GM12878 (cell line): Measurements from ENCODE around the gene PRKAB1.

ENCODE experiments used
- ATF3 ChIP-seq: IDR thresholded peaks from 2 replicates; pipeline ENCODE4 v1.6.1; 2011; ENCODE audit warnings: low read depth, mild to moderate bottlenecking, low read length, moderate library complexity, borderline replicate concordance; ENCODE audit errors: extremely low read depth
- CTCF ChIP-seq, 3 experiments: IDR thresholded peaks in 2 of 3; conservative IDR thresholded peaks in 1 of 3; 2 replicates each; pipeline ENCODE4 v1.5.1; 2011; ENCODE audit warnings: low read depth in 3 of 3, low read length in 3 of 3, mild to moderate bottlenecking in 3 of 3, control low read depth in 2 of 3, moderate library complexity in 2 of 3, inconsistent platforms in 1 of 3, mixed read lengths in 1 of 3; ENCODE audit not compliant: control insufficient read depth in 2 of 3, insufficient read depth in 1 of 3; ENCODE audit errors: extremely low read depth in 1 of 3
- EP300 ChIP-seq, 2 experiments: fragments of 150-350 bp in 1 of 2; IDR thresholded peaks; 2 replicates each; pipeline ENCODE4 v1.6.1; 2011 to 2012; ENCODE audit warnings: low read depth in 2 of 2, low read length in 2 of 2, borderline replicate concordance in 1 of 2, improper control_type of control experiment in 1 of 2, inconsistent platforms in 1 of 2; ENCODE audit not compliant: control insufficient read depth in 1 of 2
- EZH2 ChIP-seq: IDR thresholded peaks from 2 replicates; pipeline ENCODE4 v1.6.1; 2012; ENCODE audit warnings: low read depth, mild to moderate bottlenecking, control low read depth, inconsistent platforms, low read length, borderline replicate concordance; ENCODE audit not compliant: control insufficient read depth
- FOXK2 ChIP-seq: fragments of 450-650 bp; IDR thresholded peaks from 2 replicates; pipeline ENCODE4 v1.6.1; 2017; ENCODE audit warnings: mild to moderate bottlenecking, moderate library complexity
- JUNB ChIP-seq: IDR thresholded peaks from 2 replicates; pipeline ENCODE4 v1.6.1; 2016; ENCODE audit warnings: antibody characterized with exemption, mild to moderate bottlenecking
- MAX ChIP-seq: IDR thresholded peaks from 2 replicates; pipeline ENCODE4 v1.6.1; 2012; ENCODE audit warnings: low read depth, low read length, improper control_type of control experiment
- POLR2AphosphoS5 ChIP-seq: IDR thresholded peaks from 2 replicates; pipeline ENCODE4 v1.6.1; 2011; ENCODE audit warnings: mild to moderate bottlenecking, low read length, inconsistent platforms
- SIN3A ChIP-seq: IDR thresholded peaks from 2 replicates; pipeline ENCODE4 v1.6.1; 2012; ENCODE audit warnings: low read depth, low read length, improper control_type of control experiment
- TCF7 ChIP-seq: IDR thresholded peaks from 2 replicates; pipeline ENCODE4 v1.6.1; 2014; ENCODE audit warnings: antibody characterized with exemption, borderline replicate concordance

- TF ChIP-seq EP300 (IDR thresholded peaks at IDR 0.05; ENCODE audit: borderline replicate concordance in 1 of 2, control insufficient read depth in 1 of 2, low read depth in 2 of 2, low read length in 2 of 2) (no peak), JUNB (no peak), ATF3 (no peak), CTCF (IDR thresholded peaks at IDR 0.05 in 2 of 3, conservative IDR thresholded peaks at IDR 0.05 in 1 of 3; ENCODE audit: control insufficient read depth in 2 of 3, extremely low read depth in 1 of 3, insufficient read depth in 1 of 3, low read depth in 3 of 3, low read length in 3 of 3) (no peak), MAX (no peak), SIN3A (no peak), EZH2 (no peak), POLR2AphosphoS5 (no peak), TCF7 (no peak), FOXK2 (no peak)
Measured at GRCh38 chr12:119681111-119681510, 13.2 kb downstream of the PRKAB1 start.
